OCI-LY3 (cell line): Measurements from ENCODE around the gene METTL21C.

Experiments
- CTCF ChIP-seq: fragments of 200-600, 300-600 bp; sonication (generic); IDR thresholded peaks from 2 replicates; pipeline ENCODE4 v1.5.1; 2014; ENCODE audit warnings: antibody characterized with exemption, low read length, low read depth
- EZH2phosphoT487 ChIP-seq: fragments of 200-600 bp; shearing (Covaris generic); IDR thresholded peaks from 2 replicates; pipeline ENCODE4 v1.6.1; 2018; ENCODE audit warnings: antibody characterized with exemption, mixed run types, low read depth

- TF ChIP-seq CTCF (no peak), EZH2phosphoT487 (no peak)
These were observed 1.6 kb downstream of the METTL21C start for GRCh38 chr13:102693250-102693649.
